HEK293 (cell line): ENCODE results near the gene SERINC5.

Experiments used
- CTCF ChIA-PET: fragments of 350-600 bp; formaldehyde crosslinking; extraction: SDS; loops from one replicate; lab custom pipeline; 2021; ENCODE audit warnings: antibody characterized with exemption; lab: Yijun Ruan, JAX
- POLR2A ChIA-PET: fragments of 300-600 bp; formaldehyde crosslinking; extraction: SDS; loops from one replicate; lab custom pipeline; 2020; ENCODE audit warnings: antibody characterized with exemption, inconsistent platforms; lab: Yijun Ruan, JAX
- H3K27ac ChIP-seq: fragments of 200-500 bp; sonication (Bioruptor generic); 2 replicates; pipeline ENCODE4 v1.5.1; 2014; ENCODE audit warnings: low read depth, low read length, control low read depth, inconsistent platforms; ENCODE audit errors: extremely low read depth
- H3K36me3 ChIP-seq, 2 experiments: fragments of 200-500 bp in 1 of 2; sonication (Bioruptor generic) in 1 of 2; 1 replicate in 1 of 2; 2 replicates in 1 of 2; pipeline ENCODE4 v1.5.1; 2014 to 2017; ENCODE audit warnings: inconsistent platforms in 2 of 2, low read length in 2 of 2; ENCODE audit not compliant: control insufficient read depth in 2 of 2, insufficient read depth in 1 of 2
- H3K4me1 ChIP-seq: fragments of 200-500 bp; sonication (Bioruptor generic); 2 replicates; pipeline ENCODE4 v1.5.1; 2014; ENCODE audit warnings: mild to moderate bottlenecking, low read length, inconsistent platforms; ENCODE audit not compliant: control insufficient read depth, insufficient read depth
- H3K4me3 ChIP-seq: 2 replicates; pipeline ENCODE4 v1.5.1; 2011; ENCODE audit warnings: low read depth, mild to moderate bottlenecking, control low read depth, low read length, moderate library complexity
- H3K9me3 ChIP-seq: fragments of 200-500 bp; sonication (Bioruptor generic); 2 replicates; pipeline ENCODE4 v1.5.1; 2014; ENCODE audit warnings: low read depth, low read length, inconsistent platforms; ENCODE audit not compliant: control insufficient read depth, insufficient read depth
- AEBP2 ChIP-seq: fragments of 450-650 bp; formaldehyde crosslinking; IDR thresholded peaks from 2 replicates; pipeline ENCODE4 v1.5.1; 2016; ENCODE audit warnings: missing biosample characterization, missing genetic modification characterization, borderline replicate concordance
- REPIN1 ChIP-seq: fragments of 450-650 bp; formaldehyde crosslinking; IDR thresholded peaks from 2 replicates; pipeline ENCODE4 v1.5.1; 2017; ENCODE audit warnings: missing biosample characterization, missing genetic modification characterization, low read depth
- REST ChIP-seq: fragments of 450-650 bp; formaldehyde crosslinking; IDR thresholded peaks from 2 replicates; pipeline ENCODE4 v1.5.1; 2016; ENCODE audit warnings: missing biosample characterization, missing genetic modification characterization
- WT1 ChIP-seq: fragments of 450-650 bp; formaldehyde crosslinking; IDR thresholded peaks from 2 replicates; pipeline ENCODE4 v1.5.1; 2016; ENCODE audit warnings: missing biosample characterization, missing genetic modification characterization
- ZBTB17 ChIP-seq: fragments of 450-650 bp; formaldehyde crosslinking; IDR thresholded peaks from 2 replicates; pipeline ENCODE4 v1.5.1; 2016; ENCODE audit warnings: missing biosample characterization, missing genetic modification characterization
- ZBTB44 ChIP-seq: fragments of 450-650 bp; IDR thresholded peaks from 2 replicates; pipeline ENCODE4 v1.5.1; 2018; ENCODE audit warnings: missing biosample characterization, mild to moderate bottlenecking, missing genetic modification characterization
- ZBTB6 ChIP-seq: fragments of 450-650 bp; formaldehyde crosslinking; IDR thresholded peaks from 2 replicates; pipeline ENCODE4 v1.5.1; 2017; ENCODE audit warnings: missing biosample characterization, missing genetic modification characterization
- ZNF280C ChIP-seq: fragments of 450-650 bp; formaldehyde crosslinking; IDR thresholded peaks from 2 replicates; pipeline ENCODE4 v1.5.1; 2016; ENCODE audit warnings: missing biosample characterization, missing genetic modification characterization
- ZNF335 ChIP-seq: fragments of 450-650 bp; formaldehyde crosslinking; conservative IDR thresholded peaks from 2 replicates; pipeline ENCODE4 v1.5.1; 2016; ENCODE audit warnings: missing biosample characterization, missing genetic modification characterization
- ZNF354C ChIP-seq: fragments of 450-650 bp; formaldehyde crosslinking; IDR thresholded peaks from 2 replicates; pipeline ENCODE4 v1.5.1; 2016; ENCODE audit warnings: missing biosample characterization, missing genetic modification characterization, low read depth, borderline replicate concordance
- ZNF449 ChIP-seq: fragments of 450-650 bp; formaldehyde crosslinking; IDR thresholded peaks from 2 replicates; pipeline ENCODE4 v1.5.1; 2017; ENCODE audit warnings: missing biosample characterization, mild to moderate bottlenecking, missing genetic modification characterization, moderate library complexity
- ZNF513 ChIP-seq: fragments of 450-650 bp; IDR thresholded peaks from 2 replicates; pipeline ENCODE4 v1.5.1; 2018; ENCODE audit warnings: missing biosample characterization, missing genetic modification characterization
- ZNF610 ChIP-seq: fragments of 450-650 bp; formaldehyde crosslinking; IDR thresholded peaks from 2 replicates; pipeline ENCODE4 v1.5.1; 2016; ENCODE audit warnings: missing biosample characterization, missing genetic modification characterization, borderline replicate concordance
- ZNF843 ChIP-seq: fragments of 450-650 bp; formaldehyde crosslinking; IDR thresholded peaks from 2 replicates; pipeline ENCODE4 v1.5.1; 2016; ENCODE audit warnings: missing biosample characterization, missing genetic modification characterization

The SERINC5 gene

GRCh38 chr5:80266566-80266965 lies 10.7 kb upstream of the SERINC5 start:
- Histone ChIP-seq H3K4me3 (no peak overlapping the region), H3K4me1 (no peaks in the 10 kb centered on the region), H3K27ac (no peak overlapping the region), H3K36me3 (no peaks in the 10 kb centered on the region), H3K9me3 (no peaks in the 10 kb centered on the region)
- TF ChIP-seq ZNF354C, result no peak
- ChIA-PET CTCF (interaction anchor here (0.9 to 3.2 kb wide), 2 partner anchors 175 to 183 kb away, joined by 5 to 12 read pairs; no protein-coding TSS in a partner anchor), POLR2A (interaction anchor here (3.1 kb wide), 1 partner anchor 10 kb away, joined by 15 read pairs; the partner anchor contains the start of gene SERINC5)

- Histone ChIP-seq H3K4me1 (no peaks in the 10 kb centered on the region), H3K9me3 (no peaks in the 10 kb centered on the region), H3K27ac (no peak overlapping the region), H3K36me3 (no peaks in the 10 kb centered on the region), H3K4me3 (no peak overlapping the region)
- no peak for TF ChIP-seq ZNF843
- no peak for TF ChIP-seq ZNF610 (tag by site-specific recombination)
- TF ChIP-seq ZNF280C (tag by site-specific recombination), result no peak
- 0 out of 2 replicates have a peak, but pooled peaks have one; percentile 14 for TF ChIP-seq ZBTB6 (tag by site-specific recombination)
- no peak for TF ChIP-seq ZBTB17
- ChIA-PET POLR2A (no interaction called here), CTCF (no interaction called here)
Measured at GRCh38 chr5:80260461-80260860, 4.6 kb upstream of the SERINC5 start.

GRCh38 chr5:80259511-80260203 lies 3.8 kb upstream of the SERINC5 start:
- POLR2A ChIA-PET, result no interaction called here
- Histone ChIP-seq H3K36me3 (no peaks in the 10 kb centered on the region), H3K4me3 (no peak overlapping the region), H3K4me1 (no peaks in the 10 kb centered on the region), H3K9me3 (no peaks in the 10 kb centered on the region), H3K27ac (no peak overlapping the region)
- TF ChIP-seq WT1 (tag by site-specific recombination) (no peak), REST (tag by site-specific recombination) (no peak), ZNF335 (tag by site-specific recombination) (no peak), ZNF513 (tag by site-specific recombination) (no peak), REPIN1 (tag by site-specific recombination) (no peak), ZNF449 (no peak), ZBTB44 (no peak), AEBP2 (tag by site-specific recombination) (no peak)
- CTCF ChIA-PET, result no interaction called here
